Measurements from ENCODE around the gene ZNF266.

ZNF266 gene

GRCh38 chr19:9406798-9407352 lies 28.5 kb downstream of the ZNF266 start:
- peak; percentile 32 to 64 for DNase-seq
- TF ChIP-seq GATA1 (IDR thresholded peaks at IDR 0.05; ENCODE audit: low read depth, low read length) (no peak), POLR2A (IDR thresholded peaks at IDR 0.05; ENCODE audit: low read length) (no peak)

DNA sequence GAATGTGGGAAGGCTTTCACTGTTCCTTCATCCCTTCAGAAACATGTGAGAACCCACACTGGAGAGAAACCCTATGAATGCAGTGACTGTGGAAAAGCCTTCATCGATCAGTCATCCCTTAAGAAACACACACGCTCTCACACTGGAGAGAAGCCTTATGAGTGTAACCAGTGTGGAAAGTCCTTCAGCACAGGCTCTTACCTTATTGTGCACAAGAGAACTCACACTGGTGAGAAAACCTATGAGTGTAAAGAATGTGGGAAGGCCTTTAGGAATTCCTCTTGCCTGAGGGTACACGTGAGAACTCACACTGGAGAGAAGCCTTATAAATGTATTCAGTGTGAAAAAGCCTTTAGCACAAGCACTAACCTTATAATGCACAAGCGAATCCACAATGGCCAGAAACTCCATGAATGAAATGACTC lies 54.0 kb downstream of the ZNF266 start:
- TF ChIP-seq POLR2A (IDR thresholded peaks at IDR 0.05; ENCODE audit: low read length) (no peak), GATA1 (IDR thresholded peaks at IDR 0.05; ENCODE audit: low read depth, low read length) (no peak)
- no peak for DNase-seq

GRCh38 chr19:9370738-9371619 lies 64.4 kb downstream of the ZNF266 start:
- DNase-seq = no peak
- TF ChIP-seq GATA1 (IDR thresholded peaks at IDR 0.05; ENCODE audit: low read depth, low read length) = no peak
- no peak for TF ChIP-seq POLR2A (IDR thresholded peaks at IDR 0.05; ENCODE audit: low read length)

- no peak for DNase-seq
- TF ChIP-seq POLR2A (IDR thresholded peaks at IDR 0.05; ENCODE audit: low read length) = no peak
- TF ChIP-seq GATA1 (IDR thresholded peaks at IDR 0.05; ENCODE audit: low read depth, low read length) = no peak
Measured at GRCh38 chr19:9362905-9363304, 72.5 kb downstream of the ZNF266 start, which contains the start of gene ZNF177. TSS of gene ZNF177 (plus strand) at chr19:9363013. CDS start at chr19:9378312, 15,299 bp downstream.
